SU-DHL-6 (cell line): Measurements from ENCODE around the gene PDCL3.

Experiments used
- H2AFZ ChIP-seq: fragments of 200-600 bp; sonication (generic); 2 replicates; pipeline ENCODE4 v1.6.1; 2014; ENCODE audit warnings: low read depth, mild to moderate bottlenecking, moderate library complexity, mixed read lengths, antibody characterized with exemption, low read length; ENCODE audit not compliant: severe bottlenecking
- H3F3A ChIP-seq: fragments of 200-600 bp; shearing (Covaris generic); 2 replicates; pipeline ENCODE4 v1.6.0; 2016; ENCODE audit warnings: antibody characterized with exemption, mild to moderate bottlenecking; ENCODE audit not compliant: insufficient read depth
- H3K27ac ChIP-seq: fragments of 200-600 bp; sonication (generic); 2 replicates; pipeline ENCODE4 v1.5.1; 2016; ENCODE audit warnings: low read depth, mild to moderate bottlenecking, low read length, moderate library complexity, mixed read lengths
- H3K27me3 ChIP-seq: fragments of 200-600 bp; sonication (generic), shearing (Covaris generic); 2 replicates; pipeline ENCODE4 v1.6.0; 2014; ENCODE audit warnings: mild to moderate bottlenecking, low read length
- H3K36me3 ChIP-seq: fragments of 200-600 bp; sonication (generic); 2 replicates; pipeline ENCODE4 v1.6.1; 2014; ENCODE audit warnings: mild to moderate bottlenecking, low read length, mixed read lengths
- H3K4me2 ChIP-seq: fragments of 300-600, 200-600 bp; shearing (Covaris generic), sonication (generic); 2 replicates; pipeline ENCODE4 v1.6.0; 2014; ENCODE audit warnings: low read length, low read depth, mild to moderate bottlenecking; ENCODE audit not compliant: poor library complexity, severe bottlenecking
- H3K4me3 ChIP-seq: fragments of 200-600 bp; sonication (generic); 2 replicates; pipeline ENCODE4 v1.5.1; 2014; ENCODE audit warnings: antibody characterized with exemption, low read length, mild to moderate bottlenecking, mixed read lengths; ENCODE audit not compliant: insufficient read depth, poor library complexity, severe bottlenecking
- H3K79me2 ChIP-seq: fragments of 200-600 bp; sonication (generic); 2 replicates; pipeline ENCODE4 v1.6.1; 2014; ENCODE audit warnings: mild to moderate bottlenecking, low read length, moderate library complexity; ENCODE audit not compliant: insufficient read depth
- H3K9ac ChIP-seq: fragments of 200-600 bp; sonication (generic); 2 replicates; pipeline ENCODE4 v1.7.0; 2014; ENCODE audit warnings: mild to moderate bottlenecking, low read length
- H3K9me2 ChIP-seq: fragments of 200-600 bp; sonication (generic); replicated peaks from 2 replicates; pipeline ENCODE4 v1.6.1; 2014; ENCODE audit warnings: low read length; ENCODE audit not compliant: insufficient read depth
- H3K9me3 ChIP-seq: fragments of 200-600 bp; sonication (generic); 2 replicates; pipeline ENCODE4 v1.6.1; 2014; ENCODE audit warnings: low read length, mixed read lengths; ENCODE audit not compliant: insufficient read depth
- H4K20me1 ChIP-seq: fragments of 200-600 bp; sonication (generic); 2 replicates; pipeline ENCODE4 v1.6.1; 2014; ENCODE audit warnings: low read depth, mild to moderate bottlenecking, antibody characterized with exemption, low read length, moderate library complexity, mixed read lengths
- CTCF ChIP-seq: fragments of 200-600 bp; sonication (generic); IDR thresholded peaks from one replicate; pipeline ENCODE4 v1.5.1; 2017; ENCODE audit warnings: antibody characterized with exemption, mild to moderate bottlenecking, low read length, moderate library complexity; ENCODE audit not compliant: insufficient read depth, poor library complexity, severe bottlenecking
- EZH2phosphoT487 ChIP-seq: fragments of 200-600 bp; sonication (generic), shearing (Covaris generic); conservative IDR thresholded peaks from 2 replicates; pipeline ENCODE4 v1.6.1; 2018; ENCODE audit warnings: mild to moderate bottlenecking, antibody characterized with exemption, low read length, moderate library complexity, mixed read lengths

PDCL3 gene

GRCh38 chr2:100612388-100613000 is 49.7 kb downstream of the PDCL3 start:
- no peaks in the 10 kb centered on the region for H3K9me2 ChIP-seq
- H3K4me2 ChIP-seq, result no peak overlapping the region
- H3K36me3 ChIP-seq, result no peaks in the 10 kb centered on the region

GRCh38 chr2:100613719-100614118 is 50.9 kb downstream of the PDCL3 start:
- H3K36me3 ChIP-seq, result no peaks in the 10 kb centered on the region
- TF ChIP-seq EZH2phosphoT487 (no peak), CTCF (no peak)
- H3K4me2 ChIP-seq, result no peak overlapping the region
- no peak overlapping the region for H3K27ac ChIP-seq
- no peaks in the 10 kb centered on the region for H3K9me2 ChIP-seq
- H3F3A ChIP-seq, result no peaks in the 10 kb centered on the region
- no peak overlapping the region for H2AFZ ChIP-seq
- H4K20me1 ChIP-seq, result no peaks in the 10 kb centered on the region
- H3K79me2 ChIP-seq, result no peaks in the 10 kb centered on the region
- no peak overlapping the region for H3K4me3 ChIP-seq
- no peaks in the 10 kb centered on the region for H3K9me3 ChIP-seq
- H3K27me3 ChIP-seq, result no peaks in the 10 kb centered on the region
- H3K9ac ChIP-seq, result no peak overlapping the region

More at GRCh38 chr2:100612388-100613000, 49.7 kb downstream of the PDCL3 start:
- no peaks in the 10 kb centered on the region for H3K9me3 ChIP-seq
- no peak for TF ChIP-seq CTCF
- no peak for TF ChIP-seq EZH2phosphoT487
- H3K27me3 ChIP-seq, result no peaks in the 10 kb centered on the region
- H4K20me1 ChIP-seq, result no peaks in the 10 kb centered on the region
- no peak overlapping the region for H3K9ac ChIP-seq
- H3K27ac ChIP-seq, result no peak overlapping the region
- no peak overlapping the region for H2AFZ ChIP-seq
- no peaks in the 10 kb centered on the region for H3F3A ChIP-seq
- H3K79me2 ChIP-seq, result no peaks in the 10 kb centered on the region
- no peak overlapping the region for H3K4me3 ChIP-seq

- Histone ChIP-seq H3K79me2 (no peaks in the 10 kb centered on the region), H3K4me3 (no peak overlapping the region), H3K9me2 (no peaks in the 10 kb centered on the region), H3K9ac (no peak overlapping the region), H3K36me3 (no peaks in the 10 kb centered on the region), H3K27me3 (no peaks in the 10 kb centered on the region), H3K4me2 (no peak overlapping the region), H3K9me3 (no peaks in the 10 kb centered on the region), H3F3A (no peaks in the 10 kb centered on the region), H3K27ac (no peak overlapping the region), H4K20me1 (no peaks in the 10 kb centered on the region), H2AFZ (no peak overlapping the region)
- TF ChIP-seq CTCF, result no peak
- TF ChIP-seq EZH2phosphoT487, result no peak
These were observed 51.7 kb downstream of the PDCL3 start for GRCh38 chr2:100614455-100615000.
